SK-N-SH treated with all-trans-retinoic acid at 6 μM for 48 hours (cell line): ENCODE results near the gene SPON1.

Experiments used
- ARNTL ChIP-seq: fragments of 450-650 bp; formaldehyde crosslinking; IDR thresholded peaks from 2 replicates; pipeline ENCODE4 v1.5.0; 2020; ENCODE audit warnings: low read depth, mild to moderate bottlenecking, moderate library complexity, borderline replicate concordance
- BACH2 ChIP-seq: fragments of 250-450 bp; sonication (Bioruptor Pico); IDR thresholded peaks from 2 replicates; pipeline ENCODE4 v1.9.0; 2021; ENCODE audit warnings: mild to moderate bottlenecking, borderline replicate concordance
- CREB5 ChIP-seq: fragments of 250-450 bp; sonication (Bioruptor Pico); IDR thresholded peaks from 2 replicates; pipeline ENCODE4 v1.5.1; 2020; ENCODE audit warnings: low read depth, mild to moderate bottlenecking, moderate library complexity
- CSDC2 ChIP-seq: fragments of 250-450 bp; sonication (Bioruptor Pico); IDR thresholded peaks from 2 replicates; pipeline ENCODE4 v1.5.0; 2020; ENCODE audit warnings: mild to moderate bottlenecking, moderate library complexity
- GLIS3 ChIP-seq: fragments of 250-450 bp; sonication (Bioruptor Pico); IDR thresholded peaks from 2 replicates; pipeline ENCODE4 v1.5.0; 2020; ENCODE audit warnings: mild to moderate bottlenecking, moderate library complexity
- ISL1 ChIP-seq: fragments of 250-450 bp; sonication (Bioruptor Pico); IDR thresholded peaks from 2 replicates; pipeline ENCODE4 v2.1.2; 2022; ENCODE audit warnings: mild to moderate bottlenecking, moderate library complexity
- OSR1 ChIP-seq: fragments of 250-450 bp; sonication (Bioruptor Pico); IDR thresholded peaks from 2 replicates; pipeline ENCODE4 v1.8.0; 2022; ENCODE audit warnings: moderate library complexity, mild to moderate bottlenecking, inconsistent platforms
- PATZ1 ChIP-seq: fragments of 250-450 bp; sonication (Bioruptor Pico); IDR thresholded peaks from 2 replicates; pipeline ENCODE4 v1.8.0; 2020; ENCODE audit warnings: mild to moderate bottlenecking, moderate library complexity, borderline replicate concordance
- POU6F1 ChIP-seq: fragments of 250-450 bp; sonication (Bioruptor Pico); IDR thresholded peaks from 2 replicates; pipeline ENCODE4 v1.8.0; 2021; ENCODE audit warnings: low read depth, mild to moderate bottlenecking, moderate library complexity, borderline replicate concordance
- RARB ChIP-seq: fragments of 250-450 bp; sonication (Bioruptor Pico); IDR thresholded peaks from 2 replicates; pipeline ENCODE4 v1.8.0; 2021; ENCODE audit warnings: mild to moderate bottlenecking, moderate library complexity
- TOX ChIP-seq: fragments of 250-450 bp; sonication (Bioruptor Pico); IDR thresholded peaks from 2 replicates; pipeline ENCODE4 v1.8.0; 2021; ENCODE audit warnings: mild to moderate bottlenecking, moderate library complexity, borderline replicate concordance
- ZFP3 ChIP-seq: fragments of 250-450 bp; sonication (Bioruptor Pico); IDR thresholded peaks from 2 replicates; pipeline ENCODE4 v1.5.0; 2020; ENCODE audit warnings: mild to moderate bottlenecking, moderate library complexity
- ZFP30 ChIP-seq: fragments of 450-650 bp; formaldehyde crosslinking; IDR thresholded peaks from 2 replicates; pipeline ENCODE4 v1.5.0; 2022; ENCODE audit warnings: mild to moderate bottlenecking, moderate library complexity

GRCh38 chr11:14273895-14274294 is 311.4 kb downstream of the SPON1 start:
- no peak for TF ChIP-seq TOX
- TF ChIP-seq POU6F1, result no peak
- no peak for TF ChIP-seq ARNTL (CRISPR knock-in tag)
- TF ChIP-seq CSDC2 (CRISPR knock-in tag), result no peak
- TF ChIP-seq CREB5, result no peak
- TF ChIP-seq ISL1 (CRISPR knock-in tag), result no peak
- TF ChIP-seq GLIS3 (CRISPR knock-in tag), result no peak
- no peak for TF ChIP-seq PATZ1 (CRISPR knock-in tag)
- no peak for TF ChIP-seq ZFP30 (CRISPR knock-in tag)
- no peak for TF ChIP-seq RARB (CRISPR knock-in tag)
- TF ChIP-seq ZFP3, result no peak
- no peak for TF ChIP-seq BACH2
- TF ChIP-seq OSR1 (CRISPR knock-in tag), result no peak
